Stimulated activated CD8-positive, alpha-beta memory T cell treated with anti-CD3 and anti-CD28 coated beads, Interleukin-12 subunit alpha, Interleukin-12 subunit beta, amount 100 ng/mL, for 1 hour (primary cell): ENCODE data around the gene KNCN.

Source experiments
- DNase-seq: peaks from one replicate; pipeline ENCODE4 v3.0.0-alpha.2; 2020; ENCODE audit warnings: low read depth

The KNCN gene

DNA sequence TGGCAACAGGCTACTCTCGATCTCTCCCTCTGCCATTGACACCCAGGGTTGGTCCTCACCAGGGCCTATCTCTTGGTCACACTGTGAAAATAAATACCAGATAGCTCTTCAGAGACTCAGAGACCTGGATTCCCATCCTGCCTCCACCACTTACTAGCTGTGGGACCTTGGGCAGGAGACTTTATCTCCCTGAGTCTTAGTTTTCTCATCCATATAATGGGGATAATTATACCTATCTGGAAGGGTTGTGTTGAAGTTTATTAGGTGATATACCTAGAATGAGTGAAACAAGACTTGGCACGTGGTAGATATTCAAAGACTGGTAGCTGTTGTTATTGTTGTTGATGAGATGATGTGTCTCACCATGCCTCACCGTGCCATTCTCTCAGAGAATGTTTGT lies 54.4 kb downstream of the KNCN start:
- no peak for DNase-seq

DNA sequence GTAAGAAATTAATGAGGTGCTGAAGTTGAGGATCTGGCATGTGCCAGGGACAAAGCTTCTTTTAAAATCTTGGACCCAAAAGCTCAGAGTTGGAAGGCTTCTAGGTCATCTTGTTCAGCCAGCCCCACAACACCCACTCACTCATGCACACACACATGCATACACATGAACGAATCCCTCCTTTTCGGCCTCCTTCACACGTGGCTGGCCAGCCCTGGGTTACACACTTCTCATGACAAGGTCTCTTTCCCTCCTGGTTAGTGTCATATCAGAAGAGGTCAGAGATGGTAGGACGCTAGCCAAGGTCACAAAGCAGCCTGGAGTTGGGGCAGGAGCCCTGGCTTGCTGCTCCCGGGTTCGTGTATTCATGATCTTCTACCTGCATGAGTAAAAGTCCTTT lies 54.9 kb downstream of the KNCN start:
- no peak for DNase-seq

DNA sequence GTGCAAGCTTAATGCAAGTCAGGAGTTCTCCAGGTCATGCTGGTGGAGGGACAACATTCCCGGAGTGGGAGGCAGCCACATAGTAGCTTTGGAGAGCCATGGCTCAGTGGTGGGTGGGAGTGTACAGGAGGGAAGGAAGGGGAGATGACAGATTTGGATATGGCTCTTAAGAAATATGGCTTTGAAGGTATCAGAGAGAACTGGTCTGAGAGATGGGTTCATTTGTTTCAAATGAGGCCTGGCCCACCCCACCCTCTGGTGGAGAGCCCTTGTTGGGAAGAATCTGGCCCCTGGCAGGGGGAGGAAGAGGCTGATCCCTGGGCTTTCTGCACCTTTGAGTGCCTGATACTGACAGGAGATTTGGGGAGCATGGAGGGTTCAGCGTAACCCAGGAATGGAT lies 55.7 kb downstream of the KNCN start:
- no peak for DNase-seq
